Neutrophil (primary cell): ENCODE data around the gene RPL38.

Source experiments
- H3K27ac ChIP-seq: fragments of 200-600 bp; sonication (generic); 2 replicates; pipeline ENCODE4 v1.5.1; 2016; ENCODE audit warnings: mild to moderate bottlenecking, moderate library complexity
- H3K27me3 ChIP-seq: fragments of 200-600 bp; sonication (generic); 2 replicates; pipeline ENCODE4 v1.6.0; 2016; ENCODE audit warnings: mild to moderate bottlenecking
- H3K36me3 ChIP-seq: fragments of 200-600 bp; sonication (generic); 2 replicates; pipeline ENCODE4 v1.5.1; 2017
- H3K4me1 ChIP-seq, 2 experiments: fragments of 200-600 bp in 1 of 2; sonication (generic) in 1 of 2; 1 replicate in 1 of 2; 2 replicates in 1 of 2; pipeline versions ENCODE4 v1.5.1 to v1.6.1; 2013 to 2016; ENCODE audit warnings: low read depth in 1 of 2, low read length in 1 of 2, mild to moderate bottlenecking in 1 of 2, moderate library complexity in 1 of 2; ENCODE audit not compliant: control insufficient read depth in 1 of 2, insufficient read depth in 1 of 2
- H3K4me3 ChIP-seq, 2 experiments: fragments of 200-600 bp in 1 of 2; sonication (generic) in 1 of 2; 1 replicate in 1 of 2; 2 replicates in 1 of 2; pipeline ENCODE4 v1.5.1; 2013 to 2016; ENCODE audit warnings: low read depth in 1 of 2, low read length in 1 of 2, mild to moderate bottlenecking in 1 of 2, moderate library complexity in 1 of 2
- H3K9me3 ChIP-seq: fragments of 200-600 bp; sonication (generic); 2 replicates; pipeline ENCODE4 v1.5.1; 2016
- CTCF ChIP-seq: fragments of 200-600 bp; sonication (generic); IDR thresholded peaks from 2 replicates; pipeline ENCODE4 v1.5.1; 2016; ENCODE audit warnings: antibody characterized with exemption

Gene RPL38

GRCh38 chr17:74202938-74203337 is 540 bp upstream of the RPL38 start:
- Histone ChIP-seq H3K4me1 (peaks cover 21 to 24% of the 10 kb centered on the region in 2 experiments), H3K27ac (no peak overlapping the region), H3K36me3 (peaks cover 28% of the 10 kb centered on the region), H3K9me3 (no peaks in the 10 kb centered on the region), H3K4me3 (peak overlapping the region in 1 of 2 experiments; percentile 77), H3K27me3 (peaks cover 46% of the 10 kb centered on the region)
- no peak for TF ChIP-seq CTCF

- Histone ChIP-seq H3K27ac (peak overlapping the region; percentile 72), H3K4me3 (peak overlapping the region; percentile 77 to 96), H3K36me3 (peaks cover 43% of the 10 kb centered on the region), H3K9me3 (no peaks in the 10 kb centered on the region), H3K27me3 (peaks cover 36% of the 10 kb centered on the region), H3K4me1 (peaks cover 21% of the 10 kb centered on the region in 2 experiments)
- TF ChIP-seq CTCF: no peak
These were observed 996 bp downstream of the RPL38 start for GRCh38 chr17:74204474-74204873.

- H3K9me3 ChIP-seq: no peaks in the 10 kb centered on the region
- peaks cover 51% of the 10 kb centered on the region for H3K36me3 ChIP-seq
- peaks cover 18 to 21% of the 10 kb centered on the region in 2 experiments for H3K4me1 ChIP-seq
- no peak overlapping the region for H3K27ac ChIP-seq
- H3K4me3 ChIP-seq: no peak overlapping the region
- no peak for TF ChIP-seq CTCF
- H3K27me3 ChIP-seq: peaks cover 28% of the 10 kb centered on the region
These were observed 1.8 kb downstream of the RPL38 start for GRCh38 chr17:74205274-74205673.

- peaks cover 51% of the 10 kb centered on the region for H3K36me3 ChIP-seq
- TF ChIP-seq CTCF: no peak
- no peak overlapping the region for H3K27ac ChIP-seq
- H3K27me3 ChIP-seq: peaks cover 19% of the 10 kb centered on the region
- no peaks in the 10 kb centered on the region for H3K9me3 ChIP-seq
- no peak overlapping the region for H3K4me3 ChIP-seq
- peaks cover 18 to 21% of the 10 kb centered on the region in 2 experiments for H3K4me1 ChIP-seq
These were observed 2.9 kb downstream of the RPL38 start for GRCh38 chr17:74206332-74206818.

- H3K27me3 ChIP-seq: peaks cover 43% of the 10 kb centered on the region
- H3K9me3 ChIP-seq: no peaks in the 10 kb centered on the region
- H3K4me1 ChIP-seq: peaks cover 29% of the 10 kb centered on the region in 2 experiments
- peaks cover 42% of the 10 kb centered on the region for H3K36me3 ChIP-seq
- H3K4me3 ChIP-seq: no peak overlapping the region
- no peak overlapping the region for H3K27ac ChIP-seq
- TF ChIP-seq CTCF: peak; percentile 85
These were observed 7.0 kb downstream of the RPL38 start for GRCh38 chr17:74210191-74211140.
